C4-2B (cell line): ENCODE data around the gene TMEM50A.
"Not testable (repeated sequence)": the region's sequence is repeated elsewhere in the genome, so short reads cannot be mapped to it uniquely, and the experiment has no call there.

Experiments used
- ZFX ChIP-seq: fragments of 450-650 bp; IDR thresholded peaks from 2 replicates; pipeline ENCODE4 v1.6.1; 2017
- TF ChIP-seq, protein P1 (sequence below): fragments of 450-650 bp; conservative IDR thresholded peaks from 2 replicates; pipeline ENCODE4 v1.5.1; 2017; ENCODE audit warnings: mild to moderate bottlenecking

GRCh38 chr1:25337483-25338187, 499 bp upstream of the TMEM50A start:
- TF ChIP-seq, protein P1, sequence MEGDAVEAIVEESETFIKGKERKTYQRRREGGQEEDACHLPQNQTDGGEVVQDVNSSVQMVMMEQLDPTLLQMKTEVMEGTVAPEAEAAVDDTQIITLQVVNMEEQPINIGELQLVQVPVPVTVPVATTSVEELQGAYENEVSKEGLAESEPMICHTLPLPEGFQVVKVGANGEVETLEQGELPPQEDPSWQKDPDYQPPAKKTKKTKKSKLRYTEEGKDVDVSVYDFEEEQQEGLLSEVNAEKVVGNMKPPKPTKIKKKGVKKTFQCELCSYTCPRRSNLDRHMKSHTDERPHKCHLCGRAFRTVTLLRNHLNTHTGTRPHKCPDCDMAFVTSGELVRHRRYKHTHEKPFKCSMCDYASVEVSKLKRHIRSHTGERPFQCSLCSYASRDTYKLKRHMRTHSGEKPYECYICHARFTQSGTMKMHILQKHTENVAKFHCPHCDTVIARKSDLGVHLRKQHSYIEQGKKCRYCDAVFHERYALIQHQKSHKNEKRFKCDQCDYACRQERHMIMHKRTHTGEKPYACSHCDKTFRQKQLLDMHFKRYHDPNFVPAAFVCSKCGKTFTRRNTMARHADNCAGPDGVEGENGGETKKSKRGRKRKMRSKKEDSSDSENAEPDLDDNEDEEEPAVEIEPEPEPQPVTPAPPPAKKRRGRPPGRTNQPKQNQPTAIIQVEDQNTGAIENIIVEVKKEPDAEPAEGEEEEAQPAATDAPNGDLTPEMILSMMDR, result not testable (repeated sequence)
- not testable (repeated sequence) for TF ChIP-seq ZFX
